ENCODE data around the gene PON3.

PON3 gene

GRCh38 chr7:95434557-95435421 lies 38.6 kb upstream of the PON3 start, which contains the start of gene PON2 (continued):
- no peak for TF ChIP-seq PRDM6 (tag by site-specific recombination; IDR thresholded peaks at IDR 0.05)
- 0 out of 2 replicates have a peak, but pooled peaks have one; percentile 18 for TF ChIP-seq ZFP37 (tag by site-specific recombination; IDR thresholded peaks at IDR 0.05)
- TF ChIP-seq PRDM4 (tag by site-specific recombination; IDR thresholded peaks at IDR 0.05), result no peak
- TF ChIP-seq ZNF157 (tag by site-specific recombination; IDR thresholded peaks at IDR 0.05), result no peak
- no peak for TF ChIP-seq ZNF664 (tag by site-specific recombination; IDR thresholded peaks at IDR 0.05)
- no peak for TF ChIP-seq ZNF18 (tag by site-specific recombination; IDR thresholded peaks at IDR 0.05)
- no peak for TF ChIP-seq ZNF214 (tag by site-specific recombination; IDR thresholded peaks at IDR 0.05; ENCODE audit: borderline replicate concordance)
- TF ChIP-seq ZNF473 (tag by site-specific recombination; IDR thresholded peaks at IDR 0.05), result no peak
- TF ChIP-seq ZNF221 (tag by site-specific recombination; IDR thresholded peaks at IDR 0.05; ENCODE audit: borderline replicate concordance), result no peak
- TF ChIP-seq ZNF626 (tag by site-specific recombination; IDR thresholded peaks at IDR 0.05), result no peak
- no peak for TF ChIP-seq ZNF701 (tag by site-specific recombination; IDR thresholded peaks at IDR 0.05)
- peak; percentile 72 for TF ChIP-seq YY1 (tag by site-specific recombination; IDR thresholded peaks at IDR 0.05)
- peak; percentile 88 for TF ChIP-seq ZNF561 (tag by site-specific recombination; IDR thresholded peaks at IDR 0.05; ENCODE audit: borderline replicate concordance)
- TF ChIP-seq ZBTB49 (tag by site-specific recombination; IDR thresholded peaks at IDR 0.05; ENCODE audit: low read depth), result no peak
- no peak for TF ChIP-seq ZNF404 (tag by site-specific recombination; IDR thresholded peaks at IDR 0.05)
- no peak for TF ChIP-seq ZNF26 (tag by site-specific recombination; IDR thresholded peaks at IDR 0.05)
- no peak; the same call in 1 of the 2 replicates for TF ChIP-seq ZNF501 (tag by site-specific recombination; IDR thresholded peaks at IDR 0.05)
- TF ChIP-seq ZBTB8A (tag by site-specific recombination; IDR thresholded peaks at IDR 0.05), result peak; percentile 53
- no peak for TF ChIP-seq ZNF621 (tag by site-specific recombination; IDR thresholded peaks at IDR 0.05)
- no peak for TF ChIP-seq ZNF239 (tag by site-specific recombination; IDR thresholded peaks at IDR 0.05)
- no peak for TF ChIP-seq ZNF366 (tag by site-specific recombination; conservative IDR thresholded peaks at IDR 0.05)
- TF ChIP-seq ZNF645 (tag by site-specific recombination; IDR thresholded peaks at IDR 0.05), result no peak
- TF ChIP-seq ZNF549 (tag by site-specific recombination; IDR thresholded peaks at IDR 0.05), result no peak
- no peak for TF ChIP-seq ZNF585B (tag by site-specific recombination; IDR thresholded peaks at IDR 0.05)
- TF ChIP-seq ZNF37A (tag by site-specific recombination; IDR thresholded peaks at IDR 0.05), result no peak
- TF ChIP-seq ZNF292 (tag by site-specific recombination; IDR thresholded peaks at IDR 0.05; ENCODE audit: borderline replicate concordance, low read depth), result no peak

Measured in HEK293 (cell line).